Aorta (tissue), 5 donors: ENCODE data around the gene CHMP4B. TPM values are rescaled to one million over a fixed set of nuclear protein-coding genes. Genes with fewer than 3 reads are reported as not detected.

Source experiments
- ATAC-seq: fragments of 200-7000 bp; cut with Tn5 transposase; one replicate; pipeline ENCODE4 v1.9.1; 2022; ENCODE audit warnings: moderate library complexity; ENCODE audit not compliant: low FRiP score
- DNase-seq, 2 donors: peaks; one replicate each; pipeline ENCODE4 v3.0.0-alpha.2; 2020
- H3K27ac ChIP-seq, 2 donors: one replicate each; pipeline ENCODE4 v1.5.1; 2013; ENCODE audit warnings: low read length in 2 of 2, mild to moderate bottlenecking in 2 of 2, moderate library complexity in 2 of 2, control low read depth in 1 of 2, inconsistent platforms in 1 of 2, low read depth in 1 of 2
- H3K27me3 ChIP-seq, 2 donors: one replicate each; pipeline ENCODE4 v1.6.1; 2013; ENCODE audit warnings: control low read depth in 1 of 2, low read length in 1 of 2, mild to moderate bottlenecking in 1 of 2, moderate library complexity in 1 of 2; ENCODE audit not compliant: insufficient read depth in 2 of 2, control insufficient read depth in 1 of 2
- H3K36me3 ChIP-seq, 2 donors: one replicate each; pipeline ENCODE4 v1.6.1; 2013; ENCODE audit warnings: control low read depth in 1 of 2, low read length in 1 of 2, mild to moderate bottlenecking in 1 of 2; ENCODE audit not compliant: insufficient read depth in 2 of 2, control insufficient read depth in 1 of 2
- H3K4me1 ChIP-seq, 2 donors: one replicate each; pipeline ENCODE4 v1.6.1; 2013; ENCODE audit warnings: low read length in 2 of 2, control low read depth in 1 of 2, mild to moderate bottlenecking in 1 of 2, moderate library complexity in 1 of 2; ENCODE audit not compliant: insufficient read depth in 2 of 2, control insufficient read depth in 1 of 2
- H3K4me3 ChIP-seq, 2 donors: one replicate each; pipeline ENCODE4 v1.5.1; 2013; ENCODE audit warnings: low read length in 2 of 2, control low read depth in 1 of 2, mild to moderate bottlenecking in 1 of 2
- H3K9me3 ChIP-seq: one replicate; pipeline ENCODE4 v1.6.1; 2013; ENCODE audit warnings: mild to moderate bottlenecking, low read length; ENCODE audit not compliant: control insufficient read depth
- WGBS, 2 donors: extraction: QIAGEN DNeasy Blood & Tissue Kit; methylation state at CpG; one replicate each; pipeline ENCODE4 v1.1.7; 2013; 5-methylcytosine and 5-hydroxymethylcytosine counted together
- intact Hi-C, 2 donors: fragments of 100-400 bp; cut with DNase I; formaldehyde crosslinking; loops; one replicate each; pipeline versions ENCODE4 v1.14.2 to v1.15.0; 2022
- polyA plus RNA-seq, 2 donors: library from polyadenylated mRNA; stranded (reverse); fragments of 200-250 nt; gene quantifications; one replicate each; pipeline ENCODE4 v1.2.3, GENCODE V29; 2013
- total RNA-seq, 2 donors: library from RNA; stranded (reverse); fragmentation: NEBNext Ultra II Directional; extraction: Animal tissue kit (Norgen Biotek cat#: 25700); gene quantifications; one replicate each; pipeline ENCODE4 v1.2.1, GENCODE V29; 2021
- donor health status: healthy with polysubstance abuse.
- donor health status: Bipolar disorder and iron deficiency.
- donor health status: DM: no; HTN: no; CAD: no.
- donor health status: DM: no; HTN: no; CAD: no.
- donor health status: DM: yes; HTN: yes; CAD: no.

The CHMP4B gene
- total and polyA plus RNA-seq, 4 donors, result 96.6 to 194 (median 128) TPM

- Histone ChIP-seq H3K4me1 (no peaks in the 10 kb centered on the region), H3K27me3 (no peaks in the 10 kb centered on the region), H3K27ac (no peak overlapping the region), H3K36me3 (no peaks in the 10 kb centered on the region), H3K4me3 (no peak overlapping the region), H3K9me3 (no peaks in the 10 kb centered on the region)
- ATAC-seq (no peak), DNase-seq (no peak)
- intact Hi-C loops, result loop anchor here (5.0 kb wide), 2 partner anchors 68 to 263 kb away; no protein-coding TSS in a partner anchor
- WGBS, 2 donors, result 92 to 95% methylated on average over 15 of the region's 15 CpGs
Observed at GRCh38 chr20:33864324-33864963, 53.3 kb downstream of the CHMP4B start.

GRCh38 chr20:33865761-33866370, 54.7 kb downstream of the CHMP4B start:
- intact Hi-C loops, result loop anchor here in 1 of 2 donors (5.0 kb wide), 1 partner anchor 206 kb away; no protein-coding TSS in a partner anchor
- 90 to 94% methylated on average over 13 of the region's 13 CpGs for WGBS, 2 donors

DNA sequence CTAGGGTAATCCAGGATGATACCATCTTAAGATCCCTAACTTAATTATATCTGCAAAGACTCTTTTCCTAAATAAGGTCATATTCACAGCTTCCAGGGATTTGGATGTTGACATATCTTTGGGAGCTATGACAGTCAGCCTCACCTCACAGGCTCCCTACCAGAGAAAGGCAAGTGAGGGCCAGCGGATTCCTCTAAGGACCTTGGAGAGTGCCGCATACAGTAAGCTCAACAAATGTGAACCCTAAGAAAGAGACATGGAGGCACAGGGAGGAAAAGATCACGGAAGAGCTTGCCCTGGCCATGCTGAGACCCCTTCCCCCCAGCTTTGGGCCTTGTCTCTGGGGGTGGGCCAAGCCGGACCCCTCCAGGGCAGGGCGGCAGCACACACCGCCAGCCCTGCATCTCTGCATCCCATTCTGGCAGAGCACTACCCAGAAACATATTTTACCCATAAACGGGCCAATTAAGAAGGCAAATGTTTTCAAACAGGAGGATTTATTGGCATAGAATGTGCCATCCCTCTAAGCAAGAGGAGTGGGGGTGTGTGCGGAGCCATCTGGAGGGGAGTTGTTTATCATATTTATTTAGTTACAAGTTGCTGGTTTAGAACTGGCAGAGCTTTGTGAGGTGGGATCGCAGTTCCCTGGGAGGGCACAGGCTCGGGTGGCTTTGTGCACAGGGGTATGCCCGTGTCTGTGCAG, 55.4 kb downstream of the CHMP4B start:
- Histone ChIP-seq H3K9me3 (no peaks in the 10 kb centered on the region), H3K27me3 (no peaks in the 10 kb centered on the region), H3K4me3 (no peak overlapping the region), H3K27ac (no peak overlapping the region), H3K36me3 (no peaks in the 10 kb centered on the region), H3K4me1 (no peaks in the 10 kb centered on the region)
- 93 to 97% methylated on average over 11 of the region's 11 CpGs for WGBS, 2 donors
- intact Hi-C loops, result loop anchor here in 1 of 2 donors (5.0 kb wide), 1 partner anchor 206 kb away; no protein-coding TSS in a partner anchor
- DNase-seq (peak in 1 of 2 donors; percentile 37), ATAC-seq (no peak)

More at GRCh38 chr20:33865761-33866370, 54.7 kb downstream of the CHMP4B start:
- no peaks in the 10 kb centered on the region for H3K4me1 ChIP-seq
- no peak overlapping the region for H3K27ac ChIP-seq
- DNase-seq (no peak), ATAC-seq (no peak)
- H3K9me3 ChIP-seq, result no peaks in the 10 kb centered on the region
- H3K27me3 ChIP-seq, result no peaks in the 10 kb centered on the region
- no peak overlapping the region for H3K4me3 ChIP-seq
- H3K36me3 ChIP-seq, result no peaks in the 10 kb centered on the region

DNA sequence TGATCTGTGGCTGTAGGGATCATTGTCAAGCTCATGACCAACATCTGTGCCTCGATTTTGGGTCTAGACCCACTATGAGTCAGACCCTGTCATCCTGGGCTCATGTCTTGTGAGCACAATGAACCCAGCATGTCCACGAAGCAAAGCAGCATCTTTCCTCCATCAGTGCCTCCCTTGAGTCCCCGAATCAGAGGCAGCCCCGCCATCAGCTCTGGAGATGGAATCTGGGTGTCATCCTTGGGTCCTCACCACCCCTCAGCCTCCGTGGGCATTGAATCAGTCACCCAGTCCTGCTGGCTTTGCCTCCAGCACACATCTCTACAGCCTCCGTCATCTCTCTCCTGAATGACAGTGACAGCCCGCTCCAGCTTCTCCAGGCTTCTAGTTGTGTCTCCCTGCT, 56.9 kb downstream of the CHMP4B start:
- intact Hi-C loops, result loop anchor here in 1 of 2 donors (5.0 kb wide), 1 partner anchor 204 kb away; no protein-coding TSS in a partner anchor
- ATAC-seq, result no peak

GRCh38 chr20:33868595-33868994, 57.4 kb downstream of the CHMP4B start:
- Histone ChIP-seq H3K27me3 (no peaks in the 10 kb centered on the region), H3K27ac (no peak overlapping the region), H3K9me3 (no peaks in the 10 kb centered on the region), H3K4me1 (no peaks in the 10 kb centered on the region), H3K36me3 (no peaks in the 10 kb centered on the region), H3K4me3 (no peak overlapping the region)
- no peak for ATAC-seq
- WGBS, 2 donors, result 88 to 89% methylated on average over 6 of the region's 6 CpGs
- DNase-seq, result no peak
- intact Hi-C loops, result loop anchor here in 1 of 2 donors (5.0 kb wide), 1 partner anchor 204 kb away; no protein-coding TSS in a partner anchor

More for the DNA sequence above, 56.9 kb downstream of the CHMP4B start:
- Histone ChIP-seq H3K27ac (no peak overlapping the region), H3K36me3 (no peaks in the 10 kb centered on the region), H3K9me3 (no peaks in the 10 kb centered on the region), H3K27me3 (no peaks in the 10 kb centered on the region), H3K4me3 (no peak overlapping the region), H3K4me1 (no peaks in the 10 kb centered on the region)
- DNase-seq, result no peak
- 82% methylated on average over 7 of the region's 7 CpGs for WGBS, 2 donors

GRCh38 chr20:33869283-33869682, 58.1 kb downstream of the CHMP4B start:
- H3K9me3 ChIP-seq, result no peaks in the 10 kb centered on the region
- 93 to 95% methylated on average over 5 of the region's 5 CpGs for WGBS, 2 donors
- no peak overlapping the region for H3K4me3 ChIP-seq
- no peak for ATAC-seq
- H3K27me3 ChIP-seq, result no peaks in the 10 kb centered on the region
- no peak for DNase-seq
- H3K27ac ChIP-seq, result no peak overlapping the region
- H3K4me1 ChIP-seq, result no peaks in the 10 kb centered on the region
- no peaks in the 10 kb centered on the region for H3K36me3 ChIP-seq
- intact Hi-C loops, result loop anchor here in 1 of 2 donors (5.0 kb wide), 1 partner anchor 203 kb away; no protein-coding TSS in a partner anchor

DNA sequence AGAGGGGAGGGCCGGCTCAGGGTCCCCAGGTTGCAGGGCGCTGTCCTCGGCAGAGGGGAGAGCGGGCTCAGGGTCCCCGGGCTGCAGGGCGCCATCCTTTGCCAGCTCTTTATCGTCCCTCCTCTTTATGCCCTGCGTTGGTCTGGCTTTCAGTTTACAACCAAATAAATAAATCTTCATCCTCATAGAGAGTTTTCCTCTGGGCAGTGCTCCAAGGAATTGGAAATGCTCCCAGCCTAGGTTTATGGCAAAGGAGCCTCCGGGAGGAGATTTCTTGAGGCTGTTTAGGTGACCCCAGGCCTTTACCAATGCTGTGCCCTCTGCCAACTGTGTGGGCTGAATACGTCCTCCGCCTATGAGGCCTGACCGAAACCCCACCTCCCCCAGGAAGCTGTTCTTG, 60.2 kb downstream of the CHMP4B start:
- Histone ChIP-seq H3K4me3 (no peak overlapping the region), H3K9me3 (no peaks in the 10 kb centered on the region), H3K27me3 (no peaks in the 10 kb centered on the region), H3K4me1 (no peaks in the 10 kb centered on the region), H3K27ac (no peak overlapping the region), H3K36me3 (no peaks in the 10 kb centered on the region)
- DNase-seq, result no peak
- intact Hi-C loops, result no loop called here
- peak; percentile 5 for ATAC-seq
- 19 to 31% methylated on average over 12 of the region's 12 CpGs for WGBS, 2 donors

DNA sequence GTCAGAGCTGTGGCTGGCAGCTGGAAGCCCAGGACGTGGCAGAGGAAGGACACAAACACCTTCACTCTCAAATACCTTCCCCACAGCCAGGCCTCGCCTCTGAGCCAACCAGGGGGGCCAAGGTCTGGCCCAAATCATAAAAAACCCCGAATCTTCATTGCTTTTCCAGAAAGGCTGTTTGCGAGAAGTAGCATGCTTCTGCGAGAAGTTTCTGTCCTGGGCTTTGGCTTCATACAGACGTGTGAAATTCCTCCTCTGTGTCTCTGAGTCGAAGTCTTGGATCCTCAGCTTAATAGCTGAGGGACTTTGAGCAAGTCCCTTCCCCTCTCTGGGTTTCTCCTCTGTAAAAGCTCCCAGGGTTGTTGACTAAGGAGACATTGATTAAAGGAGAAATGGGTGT, 63.0 kb downstream of the CHMP4B start:
- no peak overlapping the region for H3K4me3 ChIP-seq
- no peaks in the 10 kb centered on the region for H3K36me3 ChIP-seq
- intact Hi-C loops, result no loop called here
- ATAC-seq (no peak), DNase-seq (no peak)
- H3K4me1 ChIP-seq, result no peaks in the 10 kb centered on the region
- H3K9me3 ChIP-seq, result no peaks in the 10 kb centered on the region
- 87% methylated on average over 7 of the region's 7 CpGs for WGBS, 2 donors
- no peak overlapping the region for H3K27ac ChIP-seq
- no peaks in the 10 kb centered on the region for H3K27me3 ChIP-seq
